CMK (cell line): ENCODE results near the gene STC2.
"Not testable (repeated sequence)": the region's sequence is repeated elsewhere in the genome, so short reads cannot be mapped to it uniquely, and the experiment has no call there.

ENCODE experiments used
- DNase-seq: peaks from one replicate; pipeline ENCODE4 v3.0.0-alpha.2; 2010; ENCODE audit warnings: low read depth

Gene STC2

DNA sequence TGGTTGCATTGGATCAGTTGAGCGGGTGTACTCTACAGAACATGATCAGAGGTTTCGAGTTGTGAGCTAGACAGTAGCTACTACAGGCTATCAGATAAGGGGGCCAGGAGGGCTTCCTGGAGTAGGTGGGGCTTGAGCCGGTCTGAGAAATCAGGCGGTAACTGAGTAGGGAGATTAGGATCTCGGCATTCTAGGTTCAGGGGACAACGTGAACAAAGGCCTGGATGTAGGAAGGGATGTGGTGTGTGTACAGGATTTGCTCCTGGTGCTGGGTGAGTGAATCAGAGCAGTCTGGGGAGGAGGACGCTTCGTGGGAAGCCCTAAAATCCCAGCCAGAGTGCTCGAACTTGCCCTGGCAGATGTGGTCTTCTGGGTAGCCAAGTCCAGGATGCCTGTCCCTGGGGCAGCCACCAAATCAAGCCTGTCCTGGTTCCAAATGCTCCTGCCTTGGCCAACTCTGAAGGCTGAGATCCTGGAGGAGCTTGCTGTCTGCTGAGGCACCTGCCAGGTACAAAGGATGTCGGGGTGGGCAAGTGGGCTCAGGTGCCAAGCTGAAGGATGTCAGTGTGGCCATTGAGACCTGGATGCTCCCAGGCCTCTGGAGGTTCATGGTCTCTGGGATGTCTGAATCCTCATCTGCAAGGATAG is 33.4 kb downstream of the STC2 start:
- no peak for DNase-seq

DNA sequence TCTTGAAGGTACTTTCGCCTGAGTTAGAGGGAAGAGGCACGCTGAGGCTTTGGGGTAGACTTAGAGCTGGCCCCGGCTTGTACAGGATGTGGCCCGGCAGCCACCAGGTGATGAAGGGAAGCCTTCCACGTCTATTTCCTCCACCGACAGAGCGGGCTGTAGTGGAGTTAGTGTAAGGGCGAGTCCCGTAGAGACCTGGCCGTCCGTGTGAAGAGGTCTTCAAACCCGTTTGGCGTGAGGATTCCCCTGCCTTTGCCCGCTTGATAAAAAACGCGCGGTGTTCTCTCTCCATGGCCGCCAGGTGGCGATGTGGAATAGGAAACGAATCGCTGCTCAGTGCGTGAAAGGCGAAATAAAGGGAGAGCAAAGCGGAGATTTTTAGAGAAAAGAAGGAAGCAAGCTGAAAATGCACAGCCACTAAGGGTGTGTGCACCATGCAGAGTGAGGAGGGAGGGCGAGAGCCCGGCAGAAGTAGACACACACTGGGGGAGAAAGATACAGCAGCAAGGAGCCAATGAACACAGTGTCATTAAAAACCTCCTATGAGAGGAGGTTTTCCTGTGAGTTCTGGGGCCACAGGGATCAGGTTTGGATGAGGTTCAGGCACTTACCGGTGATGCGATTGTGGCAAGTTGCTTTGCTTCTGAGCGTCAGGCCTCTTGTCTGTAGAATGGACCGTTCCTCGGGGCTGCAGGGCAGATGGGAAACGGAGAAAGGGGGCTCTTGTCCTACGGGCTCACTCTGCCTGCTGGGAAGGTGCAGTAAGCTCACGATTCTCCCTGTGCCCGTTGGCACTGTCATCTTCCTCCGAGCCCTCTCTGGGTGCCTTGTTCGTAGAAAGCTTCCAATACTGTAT is 34.2 kb downstream of the STC2 start:
- peak; percentile 2 for DNase-seq

DNA sequence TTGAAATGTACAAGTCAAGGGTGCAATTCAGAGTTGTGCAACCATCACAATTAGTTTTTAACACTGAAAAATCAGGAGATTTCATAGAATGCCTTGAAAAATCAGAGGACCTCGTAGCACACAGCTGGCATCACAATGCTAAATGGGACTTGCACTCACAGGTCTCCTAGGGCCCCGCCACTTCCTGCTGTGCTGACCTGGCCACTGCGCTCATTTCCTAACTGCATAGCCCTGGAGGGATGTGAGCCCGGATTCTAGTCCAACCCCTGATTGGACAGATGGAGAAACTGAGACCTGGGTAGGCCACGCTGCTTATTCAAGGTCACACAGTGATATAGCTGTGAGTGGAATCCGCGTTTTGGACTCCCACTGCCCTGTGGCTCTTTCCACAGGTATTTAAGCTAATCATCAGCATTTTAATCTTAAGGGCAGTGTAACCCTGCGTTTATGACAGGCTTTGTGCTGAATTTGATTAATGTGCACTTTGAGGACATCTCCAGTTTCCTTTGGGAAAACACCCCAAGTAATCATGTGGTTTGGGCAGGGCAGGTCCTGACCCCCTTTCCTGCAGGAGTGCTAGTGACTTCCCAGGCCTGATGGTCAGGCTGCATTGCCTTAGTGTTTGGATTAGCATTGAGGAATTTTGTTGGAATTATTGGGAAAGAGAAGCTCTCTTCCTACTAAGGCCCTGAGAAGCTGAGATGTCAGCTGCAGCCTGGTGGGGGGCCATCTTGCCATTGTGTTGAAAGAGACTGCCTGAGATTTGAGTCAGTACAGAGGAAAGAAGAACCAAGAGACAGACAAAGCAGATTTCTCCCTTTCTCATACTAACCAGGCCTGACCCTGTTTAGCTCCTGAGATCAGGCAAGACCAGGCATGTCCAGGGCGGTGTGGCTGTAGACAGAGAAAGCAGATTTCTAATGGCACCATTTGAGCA is 36.2 kb downstream of the STC2 start:
- DNase-seq, result no peak

DNA sequence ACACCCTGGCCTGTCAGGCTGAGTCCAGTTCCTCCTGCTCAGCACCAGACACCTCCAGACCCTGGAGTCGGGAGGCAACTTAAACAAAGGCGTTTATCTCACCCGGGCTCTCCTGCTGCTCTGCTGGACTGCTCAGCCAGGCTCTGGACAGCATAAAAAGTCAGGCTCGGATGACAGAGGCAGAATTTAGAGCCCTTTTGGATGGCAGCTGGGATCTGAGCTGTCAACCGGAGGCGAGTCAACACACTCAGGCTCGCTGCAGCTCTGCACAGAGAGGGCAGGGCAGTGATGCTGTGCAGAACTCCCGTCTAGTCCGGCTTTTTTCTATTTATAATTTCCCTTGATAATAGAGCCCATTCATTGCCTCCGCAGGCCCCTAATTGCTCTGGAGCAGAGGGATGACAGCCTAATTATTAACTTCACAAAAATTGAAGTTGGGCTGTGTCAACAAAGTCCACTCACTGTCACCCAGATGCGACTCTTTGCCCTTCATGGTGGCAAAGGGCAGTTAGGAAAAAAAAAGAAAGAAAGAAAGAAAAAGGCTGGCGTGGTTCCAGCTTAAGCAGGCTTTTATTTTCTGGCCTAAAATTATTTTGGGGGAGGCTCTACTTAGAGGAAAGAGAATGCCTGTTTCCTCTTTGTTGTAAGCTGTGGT is 37.6 kb downstream of the STC2 start:
- no peak for DNase-seq

DNA sequence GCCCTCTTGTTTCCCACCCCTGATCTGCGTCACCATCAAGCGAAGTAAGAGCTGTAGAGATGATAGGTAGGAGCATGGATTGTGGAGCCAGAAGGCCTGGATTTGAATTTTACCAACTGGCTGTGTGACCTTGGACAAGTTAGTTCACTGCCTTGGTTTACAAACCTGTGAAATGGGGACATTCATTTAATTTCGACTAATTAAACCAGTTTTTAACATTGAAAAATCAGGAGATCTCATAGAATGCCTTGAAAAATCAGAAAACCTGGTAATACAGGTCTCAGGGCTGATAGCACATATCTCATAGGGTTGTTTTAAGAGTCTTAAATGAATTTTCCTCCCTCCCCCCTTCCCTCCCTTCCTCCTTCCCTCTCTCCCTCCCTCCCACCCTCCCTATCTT is 38.8 kb downstream of the STC2 start:
- DNase-seq, result no peak

DNA sequence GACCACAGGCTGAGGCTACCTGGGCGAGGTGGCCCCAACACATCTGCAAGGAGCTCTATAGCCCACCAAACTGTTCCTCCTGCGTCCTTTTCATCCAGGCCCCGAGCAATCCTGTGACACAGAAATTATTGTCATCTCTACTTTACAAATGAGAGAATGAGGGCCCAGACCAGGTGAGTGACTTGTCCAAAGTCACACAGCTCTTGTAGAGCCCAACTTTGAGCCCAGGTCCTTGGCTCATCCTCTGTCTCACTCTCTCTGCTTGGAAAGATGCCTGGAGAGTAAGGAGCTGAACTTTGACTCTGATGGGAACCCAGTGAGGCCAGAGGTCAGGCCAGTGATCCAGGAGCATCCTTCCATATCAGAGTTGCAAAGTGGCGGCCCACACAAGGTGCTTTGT is 39.6 kb downstream of the STC2 start:
- no peak for DNase-seq

DNA sequence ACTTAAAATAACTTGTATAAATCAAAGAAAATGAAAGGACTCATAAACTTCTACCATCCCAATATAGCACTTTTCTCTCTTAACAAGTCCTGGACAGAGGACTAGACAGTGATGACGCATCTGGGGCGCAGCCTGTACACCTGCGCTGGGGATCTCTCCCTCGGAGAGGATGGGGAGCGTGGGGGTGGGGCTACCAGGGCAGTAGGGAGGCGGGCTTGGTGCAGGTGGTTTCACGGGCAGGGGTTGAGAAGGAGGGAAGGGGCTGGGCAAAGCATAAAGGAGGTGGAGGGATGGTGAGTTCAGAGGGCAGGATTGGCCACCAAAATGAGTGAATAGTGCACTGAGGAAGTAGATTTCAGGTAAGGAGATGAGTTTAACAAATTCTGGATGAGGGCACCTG is 41.1 kb downstream of the STC2 start:
- DNase-seq, result no peak

DNA sequence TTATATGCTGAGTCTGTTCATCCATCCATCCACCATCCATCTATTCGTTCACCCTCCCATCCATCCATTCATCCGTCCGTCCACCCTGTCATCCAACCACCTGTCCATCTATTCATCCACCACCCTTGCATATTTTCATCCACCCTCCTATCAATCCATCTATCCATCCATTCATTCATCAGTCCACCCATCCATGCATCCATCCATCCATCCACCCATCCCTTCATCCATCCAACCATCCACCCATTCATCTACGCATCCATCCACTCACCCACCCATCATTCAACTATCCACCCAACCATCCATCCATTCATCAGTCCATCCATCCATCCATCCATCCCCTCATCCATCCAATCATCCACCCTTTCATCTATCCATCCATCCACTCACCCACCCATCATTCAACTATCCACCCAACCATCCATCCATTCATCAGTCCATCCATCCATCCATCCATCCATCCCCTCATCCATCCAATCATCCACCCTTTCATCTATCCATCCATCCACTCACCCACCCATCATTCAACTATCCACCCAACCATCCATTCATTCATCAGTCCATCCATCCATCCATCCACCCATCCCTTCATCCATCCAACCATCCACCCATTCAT is 43.8 kb downstream of the STC2 start:
- not testable (repeated sequence) for DNase-seq

DNA sequence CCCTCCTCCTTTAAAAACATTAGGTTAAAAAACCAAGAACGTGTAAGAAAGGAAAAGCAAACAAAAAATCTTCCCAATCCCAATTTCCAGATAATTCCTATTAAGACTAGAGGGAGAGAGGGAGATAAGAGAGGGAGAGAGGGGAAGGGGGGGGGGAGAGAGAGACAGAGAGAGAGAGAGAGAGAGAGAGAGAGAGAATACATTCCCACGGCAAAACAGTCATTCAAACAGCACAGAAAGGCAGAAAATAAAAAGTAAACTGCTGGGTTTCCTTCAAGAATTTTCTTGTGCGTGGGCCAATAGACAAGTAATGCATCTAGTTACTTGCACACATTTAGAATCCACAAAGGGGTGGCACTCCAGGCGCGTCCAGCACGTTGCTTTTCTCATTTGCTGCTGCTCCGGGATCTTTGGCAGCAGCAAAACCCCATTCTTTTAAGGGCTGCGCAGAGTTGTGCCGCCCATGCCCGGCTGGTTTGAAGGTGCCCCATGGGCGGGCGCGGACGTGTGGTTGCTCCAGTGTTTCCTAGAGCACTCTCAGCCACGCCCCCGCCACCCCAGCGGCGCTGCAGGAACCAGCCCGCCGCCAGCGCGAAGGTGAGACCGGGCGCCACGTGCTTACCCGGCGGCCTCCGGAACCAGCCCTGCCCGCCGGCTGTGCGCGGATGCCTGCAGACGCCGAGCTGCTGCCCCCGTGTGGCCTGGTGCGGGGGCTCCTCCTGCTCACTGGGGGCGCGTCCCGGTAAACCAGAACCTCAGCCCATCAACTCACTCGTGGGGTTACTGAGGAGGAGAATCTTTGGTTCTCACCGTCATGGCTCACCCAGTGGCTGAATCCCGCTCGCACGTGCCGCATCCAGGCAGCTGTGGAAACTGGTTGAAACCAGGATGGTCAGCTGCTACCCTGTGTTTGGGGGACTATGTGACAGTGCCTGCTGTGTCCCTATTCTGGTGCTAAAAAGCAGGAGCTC is 44.6 kb downstream of the STC2 start:
- no peak for DNase-seq

DNA sequence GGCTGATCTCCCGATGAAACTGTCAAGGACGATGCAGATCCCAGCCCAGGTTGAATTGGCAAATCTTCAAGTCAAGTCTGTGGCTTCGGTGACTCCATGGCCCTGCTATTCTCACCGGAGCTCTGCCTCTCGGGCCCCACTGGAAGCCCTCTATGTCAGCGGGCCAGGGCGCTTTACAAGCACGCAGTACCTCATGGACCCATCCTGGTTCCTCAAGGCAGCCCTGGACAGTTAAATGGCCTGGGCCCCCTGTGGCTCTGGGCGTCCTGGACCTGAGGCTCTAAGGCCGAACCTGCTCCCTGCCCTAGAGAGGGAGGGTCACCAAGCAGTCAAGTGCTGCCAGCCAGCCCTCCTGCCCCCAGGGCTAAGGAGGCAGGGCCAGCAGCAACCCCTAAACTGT is 45.3 kb downstream of the STC2 start:
- no peak for DNase-seq

DNA sequence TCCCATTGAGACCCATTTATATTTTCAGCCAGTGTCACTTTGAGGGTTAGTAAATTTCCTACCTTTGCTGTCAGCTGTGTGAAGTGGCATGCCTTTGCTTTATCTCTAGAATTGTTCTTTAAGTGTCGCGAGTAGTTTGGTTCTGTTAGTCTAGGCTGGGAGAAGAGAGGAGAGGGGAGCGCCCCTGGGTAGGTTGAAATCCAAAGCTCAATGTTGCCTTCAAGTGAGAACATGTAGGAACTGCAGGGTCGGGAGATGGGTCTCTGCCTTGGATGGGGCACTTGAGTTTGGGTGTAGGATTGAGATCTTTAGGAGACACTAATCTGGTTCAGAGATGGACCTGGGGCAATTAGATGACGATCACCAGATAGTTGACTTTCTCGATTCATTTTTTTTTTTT is 46.3 kb downstream of the STC2 start:
- no peak for DNase-seq

DNA sequence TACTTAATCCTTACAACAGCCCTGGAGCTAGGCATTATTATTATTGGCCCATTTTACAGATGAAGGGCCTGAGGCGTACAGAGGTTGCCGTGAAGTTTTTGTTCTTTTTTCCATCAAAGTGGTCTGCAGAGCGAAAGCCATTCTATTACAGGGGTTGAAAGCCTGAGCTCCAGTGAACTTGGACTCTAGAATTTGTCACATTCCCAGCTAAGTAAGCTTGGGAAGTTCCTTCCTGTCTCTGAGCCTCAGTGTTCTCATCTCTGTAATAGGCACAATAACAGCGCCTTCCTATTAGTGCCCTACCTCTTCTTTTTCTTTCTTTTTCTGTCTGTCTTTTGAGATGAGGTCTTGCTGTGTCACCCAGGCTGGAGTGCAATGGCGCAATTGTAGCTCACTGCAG is 49.0 kb downstream of the STC2 start:
- DNase-seq, result no peak

DNA sequence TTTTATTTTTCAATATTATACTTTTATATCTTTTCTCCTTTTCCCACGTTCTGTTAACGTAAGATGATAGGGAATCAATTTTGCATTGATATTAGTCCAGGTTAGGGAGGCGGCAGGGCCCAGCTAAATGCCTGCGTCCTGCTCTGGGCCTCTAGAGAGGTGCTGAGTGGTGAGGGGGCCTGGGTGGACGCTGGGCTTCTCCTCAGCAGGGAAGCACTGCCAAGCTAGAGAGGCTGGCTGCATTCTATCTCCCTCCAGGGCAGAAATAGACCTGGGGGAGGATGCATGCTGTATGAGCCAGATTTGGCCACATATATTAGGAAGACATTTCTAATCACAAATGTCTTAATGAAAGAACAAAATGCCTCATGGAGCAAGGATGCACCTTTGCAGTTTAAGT is 49.6 kb downstream of the STC2 start:
- DNase-seq, result no peak

DNA sequence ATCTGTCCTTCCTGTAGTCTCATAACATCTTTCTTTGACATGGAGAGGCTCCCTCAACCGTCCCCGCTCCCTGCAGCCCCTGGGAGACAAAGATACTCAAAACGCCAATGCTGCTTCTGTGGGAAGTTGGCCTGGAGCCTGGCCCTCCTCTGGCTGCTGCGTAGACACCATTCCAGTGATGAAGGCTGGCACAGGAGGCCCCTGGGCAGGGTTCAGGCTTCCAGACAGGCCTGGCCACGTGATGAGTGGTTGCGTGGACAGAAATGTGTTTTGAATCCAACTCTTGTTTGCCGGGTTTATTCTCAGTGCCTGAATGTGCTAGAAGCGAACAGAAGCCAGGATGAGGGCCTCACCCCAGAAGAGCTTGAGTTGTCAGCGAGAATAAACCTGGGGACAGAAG is 50.0 kb downstream of the STC2 start:
- no peak for DNase-seq

DNA sequence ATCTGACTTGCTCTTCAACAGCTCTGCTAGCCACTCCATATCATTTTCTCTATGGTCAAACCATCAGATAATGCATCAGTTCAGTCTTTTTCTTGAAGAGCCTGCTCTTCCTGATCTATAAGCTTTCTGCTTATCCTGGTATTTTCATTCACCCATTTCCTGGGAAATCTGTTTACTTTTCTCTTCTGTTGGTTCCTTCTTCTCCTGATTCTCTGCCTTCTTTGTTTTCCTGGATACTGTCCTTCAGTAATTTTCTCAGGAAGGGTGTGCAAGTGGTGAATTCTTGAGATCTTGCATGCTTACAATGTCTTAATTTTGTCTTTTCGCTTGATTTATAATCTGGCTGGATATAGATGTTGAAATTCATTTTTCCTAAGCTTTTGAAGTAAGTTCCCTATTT is 53.4 kb downstream of the STC2 start:
- no peak for DNase-seq

DNA sequence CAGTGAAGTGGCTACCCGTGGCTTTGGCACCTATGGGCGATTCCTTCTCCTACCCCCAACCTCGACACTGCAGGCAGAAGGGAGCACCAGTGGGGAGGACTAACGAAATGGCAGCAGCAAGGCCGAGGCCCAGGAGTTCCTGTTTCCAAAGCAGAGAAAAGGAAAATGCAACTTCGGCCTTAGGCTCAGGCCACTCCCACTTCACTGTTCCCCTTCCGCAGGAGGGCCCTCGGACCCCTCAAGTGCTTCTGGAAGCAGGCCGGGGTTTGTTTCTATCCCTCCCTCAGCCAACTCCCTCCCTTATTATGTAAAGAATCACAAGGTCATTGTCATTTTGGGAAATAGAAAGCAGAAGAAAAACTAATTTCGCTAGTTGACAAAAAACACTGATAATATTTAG is 56.8 kb downstream of the STC2 start:
- DNase-seq, result no peak

DNA sequence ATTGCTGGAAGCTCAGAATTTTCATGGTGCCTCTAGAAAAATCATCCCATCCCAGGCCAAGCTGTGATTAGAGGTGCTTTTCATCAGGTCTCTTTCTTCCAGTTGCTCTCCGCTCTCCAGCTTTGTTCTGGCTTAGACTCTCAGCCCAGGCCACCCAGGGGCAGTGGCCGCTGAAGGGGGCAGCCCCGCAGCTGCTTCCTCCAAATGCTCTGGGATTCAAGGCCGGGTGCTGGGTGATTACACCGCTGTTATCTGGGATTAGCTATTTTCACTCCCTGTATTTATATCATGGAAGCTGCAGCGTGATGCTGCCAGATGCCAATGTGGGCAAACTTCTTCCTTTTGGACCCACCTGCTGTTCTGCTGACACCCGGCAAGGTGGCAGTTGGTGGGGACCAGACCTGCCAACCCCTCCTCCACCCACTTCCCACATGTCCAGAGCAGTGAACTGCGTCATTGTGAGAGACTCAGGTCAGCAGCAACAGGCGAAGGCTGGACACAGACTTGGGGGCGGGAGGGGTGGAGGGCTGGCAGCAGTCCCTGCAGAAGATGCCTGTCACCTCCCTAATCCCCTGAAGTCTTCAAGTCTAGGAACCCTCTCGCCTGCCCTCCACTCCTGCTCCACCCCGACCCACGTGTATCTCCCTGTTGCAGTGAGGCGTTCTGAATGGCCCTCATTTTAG is 59.3 kb downstream of the STC2 start:
- no peak for DNase-seq

DNA sequence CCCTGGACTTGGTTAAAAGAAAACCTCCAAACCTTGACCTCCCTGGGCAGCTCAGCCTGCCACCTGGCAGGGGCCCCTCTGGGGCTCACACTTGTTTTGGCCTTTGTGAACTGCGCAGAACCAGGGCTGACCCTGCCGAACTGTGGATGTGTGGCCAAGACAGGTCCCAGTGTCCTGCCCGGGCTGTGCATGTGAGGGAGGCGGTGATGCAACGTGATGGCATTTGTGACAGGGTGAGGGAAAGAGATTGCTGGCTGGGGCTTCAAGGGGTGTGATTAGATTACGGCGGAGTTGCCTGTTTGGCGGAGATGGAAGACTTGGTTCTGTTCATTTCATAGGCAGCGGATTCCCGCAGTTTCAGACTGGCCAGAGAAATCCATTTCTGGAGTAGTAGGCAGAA is 62.8 kb downstream of the STC2 start:
- DNase-seq, result no peak
